ENCODE measurements around the gene PANX3.

DNA sequence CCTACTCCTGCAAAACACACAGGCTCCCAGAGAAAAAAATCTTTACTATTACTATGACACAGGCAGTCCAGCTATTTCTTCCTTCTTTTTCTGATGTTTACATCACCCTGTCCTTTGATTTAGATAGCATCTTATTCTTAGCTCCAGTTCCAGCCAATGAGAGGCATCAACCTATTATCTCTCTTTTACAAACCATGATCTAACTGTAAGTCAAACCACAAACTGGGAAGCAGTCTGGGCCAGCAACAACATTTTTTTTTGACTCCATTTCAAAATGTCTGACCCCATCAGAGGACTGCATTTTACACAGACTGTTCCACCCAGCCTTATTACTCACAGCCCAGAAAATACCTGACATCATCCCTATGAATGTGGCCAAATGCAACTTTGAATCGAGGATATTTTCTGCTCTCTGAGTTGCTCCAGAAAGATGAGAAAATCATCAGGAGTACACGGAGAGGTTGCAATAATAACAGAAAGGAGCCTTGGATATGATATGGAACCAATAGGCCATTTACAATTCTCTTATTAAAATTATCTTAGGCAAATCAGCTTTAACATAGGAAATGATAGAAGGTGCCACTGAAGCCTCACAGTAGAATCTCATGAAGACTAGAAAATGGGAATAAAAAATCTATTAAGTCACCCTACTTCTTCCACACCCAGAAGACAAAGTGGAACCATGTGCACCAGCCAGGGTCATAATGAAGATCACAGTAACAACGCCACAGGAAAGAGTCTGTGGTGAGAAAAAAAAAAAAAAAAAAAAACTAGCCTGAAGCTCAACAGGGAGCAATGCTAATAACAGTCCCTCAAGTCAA lies 32.6 kb downstream of the PANX3 start:
- no peak for TF ChIP-seq EP300 (IDR thresholded peaks at IDR 0.05; ENCODE audit: borderline replicate concordance in 1 of 2, control insufficient read depth in 1 of 2, low read depth in 2 of 2, low read length in 2 of 2)
- TF ChIP-seq CTCF (IDR thresholded peaks at IDR 0.05 in 2 of 3, conservative IDR thresholded peaks at IDR 0.05 in 1 of 3; ENCODE audit: control insufficient read depth in 2 of 3, extremely low read depth in 1 of 3, insufficient read depth in 1 of 3, low read depth in 3 of 3, low read length in 3 of 3): no peak
- TF ChIP-seq CEBPB (IDR thresholded peaks at IDR 0.05; ENCODE audit: borderline replicate concordance in 1 of 2, low read depth in 2 of 2, low read length in 2 of 2): no peak
- no peak for TF ChIP-seq POLR2A (IDR thresholded peaks at IDR 0.05; ENCODE audit: low read depth, low read length)
- no peak for TF ChIP-seq BCLAF1 (IDR thresholded peaks at IDR 0.05)
- TF ChIP-seq, protein P1, sequence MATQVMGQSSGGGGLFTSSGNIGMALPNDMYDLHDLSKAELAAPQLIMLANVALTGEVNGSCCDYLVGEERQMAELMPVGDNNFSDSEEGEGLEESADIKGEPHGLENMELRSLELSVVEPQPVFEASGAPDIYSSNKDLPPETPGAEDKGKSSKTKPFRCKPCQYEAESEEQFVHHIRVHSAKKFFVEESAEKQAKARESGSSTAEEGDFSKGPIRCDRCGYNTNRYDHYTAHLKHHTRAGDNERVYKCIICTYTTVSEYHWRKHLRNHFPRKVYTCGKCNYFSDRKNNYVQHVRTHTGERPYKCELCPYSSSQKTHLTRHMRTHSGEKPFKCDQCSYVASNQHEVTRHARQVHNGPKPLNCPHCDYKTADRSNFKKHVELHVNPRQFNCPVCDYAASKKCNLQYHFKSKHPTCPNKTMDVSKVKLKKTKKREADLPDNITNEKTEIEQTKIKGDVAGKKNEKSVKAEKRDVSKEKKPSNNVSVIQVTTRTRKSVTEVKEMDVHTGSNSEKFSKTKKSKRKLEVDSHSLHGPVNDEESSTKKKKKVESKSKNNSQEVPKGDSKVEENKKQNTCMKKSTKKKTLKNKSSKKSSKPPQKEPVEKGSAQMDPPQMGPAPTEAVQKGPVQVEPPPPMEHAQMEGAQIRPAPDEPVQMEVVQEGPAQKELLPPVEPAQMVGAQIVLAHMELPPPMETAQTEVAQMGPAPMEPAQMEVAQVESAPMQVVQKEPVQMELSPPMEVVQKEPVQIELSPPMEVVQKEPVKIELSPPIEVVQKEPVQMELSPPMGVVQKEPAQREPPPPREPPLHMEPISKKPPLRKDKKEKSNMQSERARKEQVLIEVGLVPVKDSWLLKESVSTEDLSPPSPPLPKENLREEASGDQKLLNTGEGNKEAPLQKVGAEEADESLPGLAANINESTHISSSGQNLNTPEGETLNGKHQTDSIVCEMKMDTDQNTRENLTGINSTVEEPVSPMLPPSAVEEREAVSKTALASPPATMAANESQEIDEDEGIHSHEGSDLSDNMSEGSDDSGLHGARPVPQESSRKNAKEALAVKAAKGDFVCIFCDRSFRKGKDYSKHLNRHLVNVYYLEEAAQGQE (IDR thresholded peaks at IDR 0.05; ENCODE audit: low read depth, low read length): no peak
- no peak for TF ChIP-seq MYC (IDR thresholded peaks at IDR 0.05; ENCODE audit: insufficient read depth, insufficient read length, insufficient replicate concordance, low read length, severe bottlenecking)
- TF ChIP-seq ATF2 (IDR thresholded peaks at IDR 0.05; ENCODE audit: low read length): no peak
- TF ChIP-seq POLR2AphosphoS5 (IDR thresholded peaks at IDR 0.05; ENCODE audit: low read length): no peak
- TF ChIP-seq MTA3 (IDR thresholded peaks at IDR 0.05; ENCODE audit: borderline replicate concordance, low read length): no peak
- no peak for TF ChIP-seq RB1 (IDR thresholded peaks at IDR 0.05; ENCODE audit: borderline replicate concordance)
- TF ChIP-seq JUND (IDR thresholded peaks at IDR 0.05; ENCODE audit: low read depth, low read length): no peak
- TF ChIP-seq EZH2 (IDR thresholded peaks at IDR 0.05; ENCODE audit: borderline replicate concordance, control insufficient read depth, low read depth, low read length): no peak

Measured in GM12878 (cell line).